PC-9 (cell line): ENCODE data around the gene SDK1. TPM values are rescaled to one million over a fixed set of nuclear protein-coding genes. Genes with fewer than 3 reads are reported as not detected.

Source experiments
- BruUV-seq: library from RNA; stranded (reverse); fragments of 400-500 nt; replicated peaks from 2 replicates; lab custom pipeline; 2021; lab: Mats Ljungman, UMichigan
- CTCF ChIA-PET: fragments of 300-600 bp; sonication (Branson Sonifier 250); formaldehyde crosslinking; loops from one replicate; lab custom pipeline; 2022; ENCODE audit warnings: antibody characterized with exemption; lab: Charles Lee
- POLR2A ChIA-PET: fragments of 300-600 bp; sonication (Branson Sonifier 250); formaldehyde crosslinking; loops from one replicate; lab custom pipeline; 2022; ENCODE audit warnings: antibody characterized with exemption; ENCODE audit not compliant: unreplicated experiment; lab: Charles Lee
- DNase-seq, 2 experiments: peaks; one replicate each; pipeline versions ENCODE4 v3.0.0 to v3.0.0-alpha.2; 2015 to 2022; ENCODE audit warnings: mixed read lengths in 1 of 2
- H2AFZ ChIP-seq: fragments of 200-600 bp; sonication (generic); 2 replicates; pipeline ENCODE4 v1.8.1; 2017; ENCODE audit warnings: antibody characterized with exemption
- H3F3A ChIP-seq: fragments of 200-600 bp; sonication (generic); 2 replicates; pipeline ENCODE4 v1.8.1; 2017; ENCODE audit warnings: antibody characterized with exemption, mild to moderate bottlenecking, low read depth; ENCODE audit not compliant: insufficient read depth
- H3K27ac ChIP-seq: fragments of 200-600 bp; sonication (generic); 2 replicates; pipeline ENCODE4 v1.6.1; 2016; ENCODE audit warnings: mixed run types
- H3K27me3 ChIP-seq: fragments of 200-600 bp; sonication (generic); 2 replicates; pipeline ENCODE4 v1.6.1; 2016; ENCODE audit warnings: low read depth, mixed run types; ENCODE audit not compliant: insufficient read depth
- H3K36me3 ChIP-seq: fragments of 200-600 bp; sonication (generic); 2 replicates; pipeline ENCODE4 v1.6.1; 2016; ENCODE audit warnings: low read depth, mixed run types
- H3K4me1 ChIP-seq: fragments of 200-600 bp; sonication (generic); replicated peaks from 2 replicates; pipeline ENCODE4 v1.6.1; 2016; ENCODE audit warnings: mixed run types; ENCODE audit not compliant: insufficient read depth
- H3K4me2 ChIP-seq: fragments of 200-600 bp; sonication (generic); 2 replicates; pipeline ENCODE4 v1.6.1; 2017; ENCODE audit warnings: mixed run types
- H3K4me3 ChIP-seq: fragments of 200-600 bp; sonication (generic); 2 replicates; pipeline ENCODE4 v1.6.1; 2016; ENCODE audit warnings: mixed run types
- H3K79me2 ChIP-seq: fragments of 200-600 bp; sonication (generic); 2 replicates; pipeline ENCODE4 v1.6.1; 2017; ENCODE audit warnings: low read depth, mixed run types
- H3K9me2 ChIP-seq: fragments of 200-600 bp; sonication (generic); 2 replicates; pipeline ENCODE4 v1.8.1; 2017; ENCODE audit warnings: mild to moderate bottlenecking; ENCODE audit not compliant: insufficient read depth
- H3K9me3 ChIP-seq: fragments of 200-600 bp; sonication (generic); 2 replicates; pipeline ENCODE4 v1.8.1; 2016; ENCODE audit warnings: low read depth; ENCODE audit not compliant: insufficient read depth
- H4K20me1 ChIP-seq: fragments of 200-600 bp; sonication (generic); 2 replicates; pipeline ENCODE4 v1.8.1; 2017; ENCODE audit not compliant: insufficient read depth
- EZH2 ChIP-seq: fragments of 200-600 bp; sonication (generic); IDR thresholded peaks from 2 replicates; pipeline ENCODE4 v1.8.0; 2017; ENCODE audit warnings: antibody characterized with exemption, low read depth
- intact Hi-C: fragments of 100-400 bp; cut with micrococcal nuclease; formaldehyde crosslinking; loops from one replicate; pipeline ENCODE4 v1.10.0; 2022; ENCODE audit not compliant: unreplicated experiment
- total RNA-seq: library from RNA; stranded (reverse); gene quantifications from 2 replicates; pipeline ENCODE4 v1.2.3, GENCODE V29; 2021
- TF ChIP-seq, protein P1 (sequence below): fragments of 200-600 bp; sonication (generic); conservative IDR thresholded peaks from 2 replicates; pipeline ENCODE4 v1.6.1; 2017; ENCODE audit warnings: mixed run types, antibody characterized with exemption, mild to moderate bottlenecking, moderate library complexity

SDK1 gene
- total RNA-seq, 1 experiment from 2014 or later: not detected

- ChIA-PET POLR2A (no interaction called here), CTCF (no interaction called here)
- Histone ChIP-seq H3K36me3 (no peaks in the 10 kb centered on the region), H3K4me2 (no peak overlapping the region), H3F3A (peaks cover 10% of the 10 kb centered on the region), H3K9me2 (no peaks in the 10 kb centered on the region), H3K4me3 (no peak overlapping the region), H2AFZ (no peak overlapping the region), H3K9me3 (no peaks in the 10 kb centered on the region), H3K27ac (no peak overlapping the region), H3K79me2 (no peaks in the 10 kb centered on the region), H3K27me3 (peaks cover 63% of the 10 kb centered on the region), H3K4me1 (no peaks in the 10 kb centered on the region), H4K20me1 (no peaks in the 10 kb centered on the region)
- intact Hi-C loops: no loop called here
- TF ChIP-seq, protein P1, sequence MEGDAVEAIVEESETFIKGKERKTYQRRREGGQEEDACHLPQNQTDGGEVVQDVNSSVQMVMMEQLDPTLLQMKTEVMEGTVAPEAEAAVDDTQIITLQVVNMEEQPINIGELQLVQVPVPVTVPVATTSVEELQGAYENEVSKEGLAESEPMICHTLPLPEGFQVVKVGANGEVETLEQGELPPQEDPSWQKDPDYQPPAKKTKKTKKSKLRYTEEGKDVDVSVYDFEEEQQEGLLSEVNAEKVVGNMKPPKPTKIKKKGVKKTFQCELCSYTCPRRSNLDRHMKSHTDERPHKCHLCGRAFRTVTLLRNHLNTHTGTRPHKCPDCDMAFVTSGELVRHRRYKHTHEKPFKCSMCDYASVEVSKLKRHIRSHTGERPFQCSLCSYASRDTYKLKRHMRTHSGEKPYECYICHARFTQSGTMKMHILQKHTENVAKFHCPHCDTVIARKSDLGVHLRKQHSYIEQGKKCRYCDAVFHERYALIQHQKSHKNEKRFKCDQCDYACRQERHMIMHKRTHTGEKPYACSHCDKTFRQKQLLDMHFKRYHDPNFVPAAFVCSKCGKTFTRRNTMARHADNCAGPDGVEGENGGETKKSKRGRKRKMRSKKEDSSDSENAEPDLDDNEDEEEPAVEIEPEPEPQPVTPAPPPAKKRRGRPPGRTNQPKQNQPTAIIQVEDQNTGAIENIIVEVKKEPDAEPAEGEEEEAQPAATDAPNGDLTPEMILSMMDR: no peak
- TF ChIP-seq EZH2: no peak
- DNase-seq: no peak
- no TSS peak for BruUV-seq
Observed at GRCh38 chr7:4246536-4246935, 945.5 kb downstream of the SDK1 start.

GRCh38 chr7:4247106-4247876 lies 946.2 kb downstream of the SDK1 start:
- Histone ChIP-seq H3K27ac (no peak overlapping the region), H3K36me3 (no peaks in the 10 kb centered on the region), H3K9me3 (no peaks in the 10 kb centered on the region), H3F3A (peaks cover 10% of the 10 kb centered on the region), H3K79me2 (no peaks in the 10 kb centered on the region), H3K4me3 (no peak overlapping the region), H4K20me1 (no peaks in the 10 kb centered on the region), H3K9me2 (no peaks in the 10 kb centered on the region), H3K4me2 (no peak overlapping the region), H3K4me1 (no peaks in the 10 kb centered on the region), H3K27me3 (peaks cover 55% of the 10 kb centered on the region), H2AFZ (no peak overlapping the region)
- intact Hi-C loops: no loop called here
- no TSS peak for BruUV-seq
- ChIA-PET CTCF (no interaction called here), POLR2A (interaction anchor here (0.6 kb wide), 1 partner anchor 14 kb away, joined by 5 read pairs; no protein-coding TSS in a partner anchor)
- no peak for DNase-seq
- TF ChIP-seq, protein P1: no peak
- TF ChIP-seq EZH2: no peak

GRCh38 chr7:4248295-4248694 lies 947.2 kb downstream of the SDK1 start:
- Histone ChIP-seq H3K4me3 (no peak overlapping the region), H3K9me2 (no peaks in the 10 kb centered on the region), H3K27ac (no peak overlapping the region), H3F3A (peaks cover 10% of the 10 kb centered on the region), H3K27me3 (peaks cover 48% of the 10 kb centered on the region), H3K36me3 (no peaks in the 10 kb centered on the region), H2AFZ (no peak overlapping the region), H3K4me1 (no peaks in the 10 kb centered on the region), H3K79me2 (no peaks in the 10 kb centered on the region), H3K9me3 (no peaks in the 10 kb centered on the region), H3K4me2 (no peak overlapping the region), H4K20me1 (no peaks in the 10 kb centered on the region)
- ChIA-PET POLR2A (no interaction called here), CTCF (no interaction called here)
- intact Hi-C loops: no loop called here
- BruUV-seq: no TSS peak
- TF ChIP-seq, protein P1: no peak
- no peak for DNase-seq
